ENCODE data around the gene LENG8. TPM values are rescaled to one million over a fixed set of nuclear protein-coding genes. Genes with fewer than 3 reads are reported as not detected.

The LENG8 gene
- total RNA-seq, 1 donor from 2014 or later: 193 TPM

DNA sequence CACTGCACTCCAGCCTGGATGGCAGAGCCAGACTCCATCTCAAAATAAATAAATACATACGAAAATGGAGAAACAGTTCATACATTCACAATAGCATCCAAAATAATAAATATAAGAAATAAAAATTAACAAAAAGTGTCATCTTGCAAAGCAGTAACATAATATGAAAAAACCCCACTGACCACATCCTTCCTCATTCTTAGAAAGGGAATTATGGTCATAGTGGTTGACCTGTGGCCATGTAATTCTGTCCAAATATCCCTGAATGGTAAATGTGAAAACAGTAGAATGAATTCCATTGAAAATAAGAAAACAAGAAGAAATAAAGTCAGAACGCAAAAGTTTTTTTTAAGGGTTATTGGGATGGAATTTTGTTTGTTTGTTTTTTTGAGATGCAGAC is 31.1 kb downstream of the LENG8 start:
- Histone ChIP-seq H3K9ac (ENCODE audit: low read length) (no peak overlapping the region), H3K4me2 (ENCODE audit: low read length) (no peak overlapping the region), H3K9me3 (ENCODE audit: insufficient read depth, low read depth, low read length) (no peaks in the 10 kb centered on the region), H3K79me2 (ENCODE audit: insufficient read depth, low read length) (no peaks in the 10 kb centered on the region), H3K27me3 (ENCODE audit: insufficient read depth, low read length) (no peaks in the 10 kb centered on the region), H4K20me1 (ENCODE audit: insufficient read depth, low read length) (no peaks in the 10 kb centered on the region), H3K4me3 (ENCODE audit: insufficient read depth, low read depth, low read length) (no peak overlapping the region), H2AFZ (ENCODE audit: low read depth, low read length) (no peak overlapping the region), H3K27ac (ENCODE audit: low read depth, low read length) (no peak overlapping the region), H3K4me1 (ENCODE audit: insufficient read depth, low read length) (no peaks in the 10 kb centered on the region), H3K36me3 (ENCODE audit: insufficient read depth, low read length) (no peaks in the 10 kb centered on the region)
- no peaks in the 10 kb centered on the region for H3K36me3 Mint-ChIP-seq (ENCODE audit: low read depth, unreplicated experiment)
- H3K27ac Mint-ChIP-seq (ENCODE audit: unreplicated experiment): no peak overlapping the region
- H3K27me3 Mint-ChIP-seq (ENCODE audit: low read depth, unreplicated experiment): peaks cover 13% of the 10 kb centered on the region
- no peaks in the 10 kb centered on the region for H3K9me3 Mint-ChIP-seq (ENCODE audit: unreplicated experiment)
- no peak overlapping the region for H3K4me3 Mint-ChIP-seq (ENCODE audit: unreplicated experiment)
- no peak for TF ChIP-seq EZH2 (IDR thresholded peaks at IDR 0.05; ENCODE audit: insufficient read depth, low read length)
- TF ChIP-seq, protein P1, sequence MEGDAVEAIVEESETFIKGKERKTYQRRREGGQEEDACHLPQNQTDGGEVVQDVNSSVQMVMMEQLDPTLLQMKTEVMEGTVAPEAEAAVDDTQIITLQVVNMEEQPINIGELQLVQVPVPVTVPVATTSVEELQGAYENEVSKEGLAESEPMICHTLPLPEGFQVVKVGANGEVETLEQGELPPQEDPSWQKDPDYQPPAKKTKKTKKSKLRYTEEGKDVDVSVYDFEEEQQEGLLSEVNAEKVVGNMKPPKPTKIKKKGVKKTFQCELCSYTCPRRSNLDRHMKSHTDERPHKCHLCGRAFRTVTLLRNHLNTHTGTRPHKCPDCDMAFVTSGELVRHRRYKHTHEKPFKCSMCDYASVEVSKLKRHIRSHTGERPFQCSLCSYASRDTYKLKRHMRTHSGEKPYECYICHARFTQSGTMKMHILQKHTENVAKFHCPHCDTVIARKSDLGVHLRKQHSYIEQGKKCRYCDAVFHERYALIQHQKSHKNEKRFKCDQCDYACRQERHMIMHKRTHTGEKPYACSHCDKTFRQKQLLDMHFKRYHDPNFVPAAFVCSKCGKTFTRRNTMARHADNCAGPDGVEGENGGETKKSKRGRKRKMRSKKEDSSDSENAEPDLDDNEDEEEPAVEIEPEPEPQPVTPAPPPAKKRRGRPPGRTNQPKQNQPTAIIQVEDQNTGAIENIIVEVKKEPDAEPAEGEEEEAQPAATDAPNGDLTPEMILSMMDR (IDR thresholded peaks at IDR 0.05; ENCODE audit: insufficient read depth, low read depth, low read length): no peak
- FAIRE-seq: no peak
- DNase-seq (ENCODE audit: low read depth): no peak
- H3K4me1 Mint-ChIP-seq (ENCODE audit: low read depth, unreplicated experiment): no peaks in the 10 kb centered on the region

DNA sequence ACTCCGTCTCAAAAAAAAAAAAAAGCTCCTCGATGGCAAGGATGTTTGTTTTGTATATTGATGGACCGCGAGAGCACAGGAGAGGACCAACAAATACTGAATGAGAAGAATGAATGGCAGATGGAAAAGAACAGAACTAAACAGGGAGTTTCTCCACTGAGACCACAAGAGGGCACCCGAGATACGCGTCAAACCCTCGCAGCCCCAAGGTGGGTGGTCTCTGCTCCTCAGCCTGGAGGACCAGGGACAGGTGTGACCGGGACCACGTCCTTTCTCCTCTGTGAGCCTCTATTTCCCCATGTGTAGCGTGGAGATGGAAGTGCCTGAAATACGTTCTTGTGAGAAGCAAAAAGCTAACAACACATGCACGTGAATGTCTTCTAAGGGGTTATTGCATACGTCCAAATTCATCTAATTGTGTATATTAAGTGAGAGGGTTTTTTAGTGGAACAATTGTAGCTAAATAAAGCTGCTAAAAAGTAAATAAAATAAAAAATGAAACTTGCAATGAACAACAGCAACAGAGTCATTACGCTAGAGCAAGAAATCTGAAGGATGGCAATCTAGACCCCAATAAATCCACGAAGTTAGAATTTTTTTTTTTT is 32.4 kb downstream of the LENG8 start:
- H4K20me1 ChIP-seq (ENCODE audit: insufficient read depth, low read length): no peaks in the 10 kb centered on the region
- H3K9me3 ChIP-seq (ENCODE audit: insufficient read depth, low read depth, low read length): no peaks in the 10 kb centered on the region
- Mint-ChIP-seq H3K36me3 (ENCODE audit: low read depth, unreplicated experiment) (no peaks in the 10 kb centered on the region), H3K27ac (ENCODE audit: unreplicated experiment) (no peak overlapping the region), H3K27me3 (ENCODE audit: low read depth, unreplicated experiment) (peaks cover 18% of the 10 kb centered on the region), H3K4me3 (ENCODE audit: unreplicated experiment) (no peak overlapping the region), H3K9me3 (ENCODE audit: unreplicated experiment) (no peaks in the 10 kb centered on the region), H3K4me1 (ENCODE audit: low read depth, unreplicated experiment) (no peaks in the 10 kb centered on the region)
- H3K27me3 ChIP-seq (ENCODE audit: insufficient read depth, low read length): no peaks in the 10 kb centered on the region
- no peak for DNase-seq (ENCODE audit: low read depth)
- no peak for TF ChIP-seq EZH2 (IDR thresholded peaks at IDR 0.05; ENCODE audit: insufficient read depth, low read length)
- TF ChIP-seq, protein P1 (IDR thresholded peaks at IDR 0.05; ENCODE audit: insufficient read depth, low read depth, low read length): peak; percentile 63
- H3K4me3 ChIP-seq (ENCODE audit: insufficient read depth, low read depth, low read length): no peak overlapping the region
- no peak overlapping the region for H3K27ac ChIP-seq (ENCODE audit: low read depth, low read length)
- no peaks in the 10 kb centered on the region for H3K36me3 ChIP-seq (ENCODE audit: insufficient read depth, low read length)
- H3K4me2 ChIP-seq (ENCODE audit: low read length): no peak overlapping the region
- no peak for FAIRE-seq
- H3K9ac ChIP-seq (ENCODE audit: low read length): no peak overlapping the region
- H3K79me2 ChIP-seq (ENCODE audit: insufficient read depth, low read length): no peaks in the 10 kb centered on the region
- no peak overlapping the region for H2AFZ ChIP-seq (ENCODE audit: low read depth, low read length)
- H3K4me1 ChIP-seq (ENCODE audit: insufficient read depth, low read length): no peaks in the 10 kb centered on the region

DNA sequence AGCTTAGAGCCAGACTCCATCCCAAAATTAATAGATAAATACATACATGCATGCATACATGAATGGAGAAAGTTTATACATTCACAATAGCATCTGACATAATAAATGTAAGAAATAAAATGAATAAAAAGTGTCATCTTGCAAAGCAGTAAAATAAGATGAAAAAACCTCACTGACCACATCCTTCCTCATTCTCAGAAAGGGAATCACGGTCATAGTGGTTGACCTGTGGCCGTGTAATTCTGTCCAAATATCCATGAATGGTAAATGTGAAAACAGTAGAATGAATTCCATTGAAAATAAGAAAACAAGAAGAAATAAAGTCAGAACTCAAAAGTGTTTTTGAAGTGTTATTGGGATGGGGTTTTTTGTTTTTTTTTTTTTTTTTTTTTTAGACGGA is 33.9 kb downstream of the LENG8 start:
- no peaks in the 10 kb centered on the region for H3K9me3 ChIP-seq (ENCODE audit: insufficient read depth, low read depth, low read length)
- Mint-ChIP-seq H3K4me3 (ENCODE audit: unreplicated experiment) (no peak overlapping the region), H3K4me1 (ENCODE audit: low read depth, unreplicated experiment) (no peaks in the 10 kb centered on the region), H3K27me3 (ENCODE audit: low read depth, unreplicated experiment) (peaks cover 18% of the 10 kb centered on the region), H3K27ac (ENCODE audit: unreplicated experiment) (no peak overlapping the region), H3K36me3 (ENCODE audit: low read depth, unreplicated experiment) (no peaks in the 10 kb centered on the region), H3K9me3 (ENCODE audit: unreplicated experiment) (no peaks in the 10 kb centered on the region)
- no peak overlapping the region for H2AFZ ChIP-seq (ENCODE audit: low read depth, low read length)
- no peaks in the 10 kb centered on the region for H3K4me1 ChIP-seq (ENCODE audit: insufficient read depth, low read length)
- no peaks in the 10 kb centered on the region for H3K36me3 ChIP-seq (ENCODE audit: insufficient read depth, low read length)
- TF ChIP-seq, protein P1 (IDR thresholded peaks at IDR 0.05; ENCODE audit: insufficient read depth, low read depth, low read length): no peak
- TF ChIP-seq EZH2 (IDR thresholded peaks at IDR 0.05; ENCODE audit: insufficient read depth, low read length): no peak
- no peaks in the 10 kb centered on the region for H3K27me3 ChIP-seq (ENCODE audit: insufficient read depth, low read length)
- H3K4me2 ChIP-seq (ENCODE audit: low read length): no peak overlapping the region
- no peak overlapping the region for H3K4me3 ChIP-seq (ENCODE audit: insufficient read depth, low read depth, low read length)
- H3K9ac ChIP-seq (ENCODE audit: low read length): no peak overlapping the region
- H3K79me2 ChIP-seq (ENCODE audit: insufficient read depth, low read length): no peaks in the 10 kb centered on the region
- H3K27ac ChIP-seq (ENCODE audit: low read depth, low read length): no peak overlapping the region
- DNase-seq (ENCODE audit: low read depth) (no peak), FAIRE-seq (no peak)
- H4K20me1 ChIP-seq (ENCODE audit: insufficient read depth, low read length): no peaks in the 10 kb centered on the region

Data from astrocyte (in vitro differentiated cells and primary cell).